ENCODE results near the gene ZNF789.

- TF ChIP-seq, protein P1, sequence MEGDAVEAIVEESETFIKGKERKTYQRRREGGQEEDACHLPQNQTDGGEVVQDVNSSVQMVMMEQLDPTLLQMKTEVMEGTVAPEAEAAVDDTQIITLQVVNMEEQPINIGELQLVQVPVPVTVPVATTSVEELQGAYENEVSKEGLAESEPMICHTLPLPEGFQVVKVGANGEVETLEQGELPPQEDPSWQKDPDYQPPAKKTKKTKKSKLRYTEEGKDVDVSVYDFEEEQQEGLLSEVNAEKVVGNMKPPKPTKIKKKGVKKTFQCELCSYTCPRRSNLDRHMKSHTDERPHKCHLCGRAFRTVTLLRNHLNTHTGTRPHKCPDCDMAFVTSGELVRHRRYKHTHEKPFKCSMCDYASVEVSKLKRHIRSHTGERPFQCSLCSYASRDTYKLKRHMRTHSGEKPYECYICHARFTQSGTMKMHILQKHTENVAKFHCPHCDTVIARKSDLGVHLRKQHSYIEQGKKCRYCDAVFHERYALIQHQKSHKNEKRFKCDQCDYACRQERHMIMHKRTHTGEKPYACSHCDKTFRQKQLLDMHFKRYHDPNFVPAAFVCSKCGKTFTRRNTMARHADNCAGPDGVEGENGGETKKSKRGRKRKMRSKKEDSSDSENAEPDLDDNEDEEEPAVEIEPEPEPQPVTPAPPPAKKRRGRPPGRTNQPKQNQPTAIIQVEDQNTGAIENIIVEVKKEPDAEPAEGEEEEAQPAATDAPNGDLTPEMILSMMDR (IDR thresholded peaks at IDR 0.05): no peak
- TF ChIP-seq POLR2AphosphoS5 (IDR thresholded peaks at IDR 0.05; ENCODE audit: insufficient read depth in 1 of 2, low read depth in 1 of 2): no peak
These were observed 58.7 kb downstream of the ZNF789 start for GRCh38 chr7:99531354-99531765.

All from vagina (tissue), 2 donors.